Kidney epithelial cell (primary cell): Measurements from ENCODE around the gene CCDC85C. TPM values are rescaled to one million over a fixed set of nuclear protein-coding genes. Genes with fewer than 3 reads are reported as not detected.

ENCODE experiments used
- DNase-seq: peaks from one replicate; pipeline ENCODE4 v3.0.0-alpha.2; 2010; ENCODE audit warnings: low read depth
- H3K27me3 ChIP-seq: 2 replicates; pipeline ENCODE4 v1.6.0; 2011; ENCODE audit warnings: low read length; ENCODE audit not compliant: control insufficient read depth, insufficient read depth
- H3K36me3 ChIP-seq: 2 replicates; pipeline ENCODE4 v1.5.1; 2011; ENCODE audit warnings: low read length; ENCODE audit not compliant: control insufficient read depth, insufficient read depth
- H3K4me3 ChIP-seq: 2 replicates; pipeline ENCODE4 v1.5.1; 2011; ENCODE audit warnings: low read depth, mild to moderate bottlenecking, control low read depth, low read length
- CTCF ChIP-seq: IDR thresholded peaks from 2 replicates; pipeline ENCODE4 v1.5.1; 2011; ENCODE audit warnings: mild to moderate bottlenecking, moderate library complexity, low read length, control low read depth, inconsistent platforms; ENCODE audit not compliant: insufficient read depth, poor library complexity, severe bottlenecking
- total RNA-seq: library from RNA; depleted of rRNA; stranded (reverse); fragments of >200 nt; gene quantifications from 2 replicates; pipeline ENCODE4 v1.2.3, GENCODE V29; 2015

CCDC85C gene
- total RNA-seq, 1 donor from 2014 or later: 32.4 TPM

- H3K27me3 ChIP-seq: no peaks in the 10 kb centered on the region
- peaks cover 2% of the 10 kb centered on the region for H3K36me3 ChIP-seq
Observed at GRCh38 chr14:99512110-99512449, 91.9 kb downstream of the CCDC85C start.

GRCh38 chr14:99511421-99512109 is 92.4 kb downstream of the CCDC85C start:
- Histone ChIP-seq H3K4me3 (no peak overlapping the region), H3K36me3 (peaks cover 2% of the 10 kb centered on the region), H3K27me3 (no peaks in the 10 kb centered on the region)
- TF ChIP-seq CTCF: no peak
- DNase-seq: no peak

More at GRCh38 chr14:99512110-99512449, 91.9 kb downstream of the CCDC85C start:
- no peak for TF ChIP-seq CTCF
- no peak for DNase-seq
- H3K4me3 ChIP-seq: no peak overlapping the region

- no peak for TF ChIP-seq CTCF
- DNase-seq: no peak
- Histone ChIP-seq H3K4me3 (no peak overlapping the region), H3K36me3 (peaks cover 2% of the 10 kb centered on the region), H3K27me3 (no peaks in the 10 kb centered on the region)
Observed at GRCh38 chr14:99510556-99511139, 93.4 kb downstream of the CCDC85C start.

GRCh38 chr14:99509871-99510555 is 94.0 kb downstream of the CCDC85C start:
- Histone ChIP-seq H3K36me3 (peaks cover 2% of the 10 kb centered on the region), H3K4me3 (no peak overlapping the region), H3K27me3 (no peaks in the 10 kb centered on the region)
- no peak for TF ChIP-seq CTCF
- DNase-seq: no peak

GRCh38 chr14:99508896-99509629 is 94.9 kb downstream of the CCDC85C start:
- no peaks in the 10 kb centered on the region for H3K27me3 ChIP-seq
- H3K36me3 ChIP-seq: peaks cover 2% of the 10 kb centered on the region
- no peak overlapping the region for H3K4me3 ChIP-seq
- no peak for TF ChIP-seq CTCF
- no peak for DNase-seq
